A549 (cell line): ENCODE data around the gene FAAH. TPM values are rescaled to one million over a fixed set of nuclear protein-coding genes. Genes with fewer than 3 reads are reported as not detected.
A peak's percentile ranks its signal among the peaks of the same experiment; 100 is the strongest.

Source experiments
- ATAC-seq, 2 experiments: fragments of 200-7000 bp in 1 of 2; fragments of >200 bp in 1 of 2; cut with Nextera tagmentation in 1 of 2; cut with Tn5 transposase in 1 of 2; 3 replicates each; pipeline versions ENCODE4 v1.8.0 to v1.9.1; 2018 to 2020; ENCODE audit warnings: mild to moderate bottlenecking in 1 of 2, moderate library complexity in 1 of 2
- CTCF ChIA-PET: fragments of 300-600 bp; sonication (Branson Sonifier 250); formaldehyde crosslinking; extraction: SDS; loops from one replicate; lab custom pipeline; 2021; ENCODE audit warnings: antibody characterized with exemption, inconsistent platforms; lab: Yijun Ruan, JAX
- POLR2A ChIA-PET: fragments of 350-600 bp; formaldehyde crosslinking; extraction: SDS; loops from one replicate; lab custom pipeline; 2021; ENCODE audit warnings: antibody characterized with exemption, inconsistent platforms; lab: Yijun Ruan, JAX
- DNase-seq, 2 experiments: peaks; one replicate each; pipeline versions ENCODE4 v3.0.0 to v3.0.0-alpha.2; 2011 to 2016; ENCODE audit warnings: low read depth in 1 of 2, low spot score in 1 of 2
- FAIRE-seq: peaks from 2 replicates; lab custom pipeline; 2011; peaks lifted over from hg19 to GRCh38; lab: Jason Lieb, UNC
- H3K27ac ChIP-seq, 2 experiments: fragments of >200 bp; sonication (Bioruptor Twin); formaldehyde crosslinking; 3 replicates each; pipeline ENCODE4 v1.5.1; 2016 to 2017
- H3K4me1 ChIP-seq: fragments of >200 bp; sonication (Bioruptor Twin); formaldehyde crosslinking; 3 replicates; pipeline ENCODE4 v1.6.1; 2016
- H3K4me2 ChIP-seq: fragments of >200 bp; sonication (Bioruptor Twin); formaldehyde crosslinking; 3 replicates; pipeline ENCODE4 v1.6.1; 2016
- H3K4me3 ChIP-seq: fragments of >200 bp; sonication (Bioruptor Twin); formaldehyde crosslinking; 3 replicates; pipeline ENCODE4 v1.5.1; 2016
- H3K9me3 ChIP-seq: fragments of >200 bp; sonication (Bioruptor Twin); formaldehyde crosslinking; 3 replicates; pipeline ENCODE4 v1.6.1; 2016
- CBX2 ChIP-seq: fragments of 200-600 bp; sonication (generic); IDR thresholded peaks from 2 replicates; pipeline ENCODE4 v1.6.1; 2016; ENCODE audit warnings: low read depth, mild to moderate bottlenecking, borderline replicate concordance
- CBX8 ChIP-seq: fragments of 200-600 bp; sonication (generic); IDR thresholded peaks from 2 replicates; pipeline ENCODE4 v1.6.1; 2016
- CEBPB ChIP-seq, 2 experiments: fragments of >200 bp in 1 of 2; sonication (Bioruptor Twin) in 1 of 2; formaldehyde crosslinking in 1 of 2; IDR thresholded peaks; 2 replicates each; pipeline ENCODE4 v1.6.1; 2012 to 2016
- CHD2 ChIP-seq: fragments of 150-350 bp; IDR thresholded peaks from 2 replicates; pipeline ENCODE4 v1.6.1; 2014; ENCODE audit warnings: low read length; ENCODE audit not compliant: partially characterized antibody
- CHD4 ChIP-seq: fragments of 200-600 bp; sonication (generic); IDR thresholded peaks from 2 replicates; pipeline ENCODE4 v1.6.1; 2016; ENCODE audit warnings: antibody characterized with exemption, mild to moderate bottlenecking, borderline replicate concordance
- EHF ChIP-seq: fragments of 250-450 bp; sonication (Bioruptor Pico); IDR thresholded peaks from 2 replicates; pipeline ENCODE4 v1.5.0; 2020; ENCODE audit warnings: mild to moderate bottlenecking
- EHMT2 ChIP-seq: fragments of 200-600 bp; sonication (generic); IDR thresholded peaks from 2 replicates; pipeline ENCODE4 v1.6.1; 2016; ENCODE audit warnings: antibody characterized with exemption, low read depth, mild to moderate bottlenecking, moderate library complexity
- EP300 ChIP-seq, 2 experiments: fragments of >200 bp; sonication (Bioruptor Twin); formaldehyde crosslinking; IDR thresholded peaks; 2 replicates in 1 of 2; 3 replicates in 1 of 2; pipeline ENCODE4 v1.6.1; 2016 to 2017
- FOSB ChIP-seq: fragments of 250-450 bp; sonication (Bioruptor Pico); IDR thresholded peaks from 2 replicates; pipeline ENCODE4 v1.5.0; 2020; ENCODE audit warnings: mild to moderate bottlenecking, moderate library complexity
- FOSL2 ChIP-seq, 2 experiments: fragments of 450-650 bp in 1 of 2; fragments of >200 bp in 1 of 2; sonication (Bioruptor Twin) in 1 of 2; formaldehyde crosslinking; IDR thresholded peaks; 2 replicates each; pipeline versions ENCODE4 v1.5.0 to v1.6.1; 2016 to 2020; ENCODE audit warnings: mild to moderate bottlenecking in 1 of 2, moderate library complexity in 1 of 2
- FOXS1 ChIP-seq: fragments of 250-450 bp; sonication (Bioruptor Pico); IDR thresholded peaks from 2 replicates; pipeline ENCODE4 v1.5.0; 2020; ENCODE audit warnings: mild to moderate bottlenecking, moderate library complexity
- GATA3 ChIP-seq: IDR thresholded peaks from 2 replicates; pipeline ENCODE4 v1.6.1; 2012; ENCODE audit warnings: borderline replicate concordance
- HDAC2 ChIP-seq: fragments of 200-600 bp; sonication (generic); IDR thresholded peaks from 2 replicates; pipeline ENCODE4 v1.6.1; 2016
- HES2 ChIP-seq: fragments of >200 bp; sonication (Bioruptor Twin); formaldehyde crosslinking; IDR thresholded peaks from 2 replicates; pipeline ENCODE4 v1.6.1; 2016
- HMGXB4 ChIP-seq: fragments of 250-450 bp; sonication (Bioruptor Pico); IDR thresholded peaks from 2 replicates; pipeline ENCODE4 v1.5.0; 2021; ENCODE audit warnings: mild to moderate bottlenecking, moderate library complexity, borderline replicate concordance
- HOXB13 ChIP-seq: fragments of 250-450 bp; sonication (Bioruptor Pico); IDR thresholded peaks from 2 replicates; pipeline ENCODE4 v1.5.0; 2020; ENCODE audit warnings: low read depth, mild to moderate bottlenecking, moderate library complexity
- HOXB5 ChIP-seq: fragments of 250-450 bp; sonication (Bioruptor Pico); IDR thresholded peaks from 2 replicates; pipeline ENCODE4 v1.5.0; 2020; ENCODE audit warnings: mild to moderate bottlenecking, moderate library complexity
- JUN ChIP-seq, 2 experiments: fragments of >200 bp; sonication (Bioruptor Twin); formaldehyde crosslinking; IDR thresholded peaks; 2 replicates in 1 of 2; 3 replicates in 1 of 2; pipeline ENCODE4 v1.6.1; 2016 to 2017
- JUNB ChIP-seq: fragments of >200 bp; sonication (Bioruptor Twin); formaldehyde crosslinking; IDR thresholded peaks from 2 replicates; pipeline ENCODE4 v1.6.1; 2016
- KDM1A ChIP-seq: fragments of 200-600 bp; sonication (generic); IDR thresholded peaks from 2 replicates; pipeline ENCODE4 v1.6.1; 2016; ENCODE audit warnings: low read depth, mild to moderate bottlenecking
- KDM5A ChIP-seq: fragments of 200-600 bp; sonication (generic); IDR thresholded peaks from 2 replicates; pipeline ENCODE4 v1.6.1; 2016; ENCODE audit warnings: antibody characterized with exemption, mild to moderate bottlenecking
- MAFK ChIP-seq: fragments of 450-650 bp; IDR thresholded peaks from 2 replicates; pipeline ENCODE4 v1.6.1; 2014; ENCODE audit not compliant: partially characterized antibody
- NFE2L2 ChIP-seq: fragments of 150-350 bp; conservative IDR thresholded peaks from 2 replicates; pipeline ENCODE4 v1.6.1; 2014; ENCODE audit warnings: low read length
- REST ChIP-seq: fragments of 200-600 bp; sonication (generic); IDR thresholded peaks from 2 replicates; pipeline ENCODE4 v1.6.1; 2016; ENCODE audit warnings: antibody characterized with exemption, mild to moderate bottlenecking, moderate library complexity
- RNF2 ChIP-seq: fragments of 200-600 bp; sonication (generic); IDR thresholded peaks from 2 replicates; pipeline ENCODE4 v1.6.1; 2016; ENCODE audit warnings: low read depth, mild to moderate bottlenecking, antibody characterized with exemption, moderate library complexity, borderline replicate concordance
- SREBF2 ChIP-seq: fragments of 450-650 bp; IDR thresholded peaks from 2 replicates; pipeline ENCODE4 v1.6.1; 2014; ENCODE audit warnings: mild to moderate bottlenecking, moderate library complexity
- ZC3H11A ChIP-seq: fragments of 450-650 bp; IDR thresholded peaks from 2 replicates; pipeline ENCODE4 v1.6.1; 2014; ENCODE audit warnings: antibody characterized with exemption, mild to moderate bottlenecking
- ZNF302 ChIP-seq: fragments of 250-450 bp; sonication (Bioruptor Pico); IDR thresholded peaks from 2 replicates; pipeline ENCODE4 v1.9.0; 2021; ENCODE audit warnings: inconsistent platforms, mild to moderate bottlenecking, moderate library complexity
- ZSCAN20 ChIP-seq: fragments of 250-450 bp; sonication (Bioruptor Pico); IDR thresholded peaks from 2 replicates; pipeline ENCODE4 v1.8.0; 2022; ENCODE audit warnings: mild to moderate bottlenecking, moderate library complexity
- WGBS: methylation state at CpG from one replicate; pipeline ENCODE4 v1.1.6; 2017; ENCODE audit errors: missing lambda C conversion rate; 5-methylcytosine and 5-hydroxymethylcytosine counted together
- polyA plus RNA-seq, 4 experiments: library from polyadenylated mRNA; depleted of rRNA in 3 of 4; stranded (reverse); fragments of >200 nt; fragmentation: RNase III in 1 of 4; extraction: RNeasy Plus Mini Kit Qiagen cat#74134 plus additional on column Dnase treatment in 1 of 4; gene quantifications; 2 replicates in 3 of 4; 3 replicates in 1 of 4; pipeline ENCODE4 v1.2.3, GENCODE V29; 2011 to 2017

FAAH gene
- polyA plus RNA-seq, 2 of the 4 experiments (the other 2 are of a cell fraction), result 1.2 to 1.3 TPM

- ChIA-PET POLR2A (no interaction called here), CTCF (interaction anchor here (0.7 to 1.8 kb wide), 5 partner anchors 12 to 76 kb away, joined by 3 to 7 read pairs (median 3); a partner anchor contains a TSS)
- DNase-seq, result no peak
- H3K4me1 ChIP-seq, result no peaks in the 10 kb centered on the region
- no peak for FAIRE-seq
- ATAC-seq, result no peak
- no peak overlapping the region for H3K27ac ChIP-seq
- no peak overlapping the region for H3K4me2 ChIP-seq
- H3K9me3 ChIP-seq, result no peaks in the 10 kb centered on the region
- 53% methylated on average over 7 of the region's 7 CpGs for WGBS
- H3K4me3 ChIP-seq, result no peak overlapping the region
- TF ChIP-seq CHD2 (no peak), MAFK (no peak), KDM1A (no peak), HDAC2 (no peak), HMGXB4 (CRISPR knock-in tag) (no peak), EP300 (IDR thresholded peaks at IDR 0.05) (no peak), HOXB13 (CRISPR knock-in tag) (no peak), ZNF302 (CRISPR knock-in tag) (no peak), CHD4 (no peak), JUNB (no peak), EHMT2 (no peak), KDM5A (no peak), JUN (IDR thresholded peaks at IDR 0.05) (no peak), ZC3H11A (no peak), RNF2 (no peak), ZSCAN20 (CRISPR knock-in tag) (no peak), CEBPB (IDR thresholded peaks at IDR 0.05) (no peak), FOSL2 (IDR thresholded peaks at IDR 0.05) (no peak), FOSL2 (CRISPR knock-in tag; IDR thresholded peaks at IDR 0.05) (no peak)
- TF ChIP-seq, all 56 proteins: peak for 0
These were observed 64.7 kb downstream of the FAAH start for GRCh38 chr1:46458846-46459245.

- TF ChIP-seq EHF (CRISPR knock-in tag), result no peak
- no peak for TF ChIP-seq FOXS1 (CRISPR knock-in tag)
- TF ChIP-seq HOXB5 (CRISPR knock-in tag), result no peak
- DNase-seq (no peak), FAIRE-seq (no peak), ATAC-seq (peak in 1 of 2 experiments; percentile 20; a peak in 1 of 6 replicates)
- POLR2A ChIA-PET, result no interaction called here
- Histone ChIP-seq H3K4me2 (no peak overlapping the region), H3K4me1 (no peaks in the 10 kb centered on the region), H3K27ac (no peak overlapping the region), H3K9me3 (no peaks in the 10 kb centered on the region), H3K4me3 (no peak overlapping the region)
- WGBS, result 33% methylated on average over 1 of the region's 8 CpGs
- CTCF ChIA-PET, result interaction anchor here (0.7 to 1.1 kb wide), 4 partner anchors 12 to 76 kb away, joined by 3 to 4 read pairs (median 3); a partner anchor contains a TSS
These were observed 65.2 kb downstream of the FAAH start for GRCh38 chr1:46459315-46459714.

- Histone ChIP-seq H3K27ac (no peak overlapping the region), H3K4me2 (no peak overlapping the region), H3K9me3 (no peaks in the 10 kb centered on the region), H3K4me3 (no peak overlapping the region), H3K4me1 (no peaks in the 10 kb centered on the region)
- CTCF ChIA-PET, result interaction anchor here (0.6 to 1.6 kb wide), 3 partner anchors 14 to 857 kb away, joined by 3 to 6 read pairs (median 5); no protein-coding TSS in a partner anchor
- ATAC-seq (no peak), FAIRE-seq (no peak), DNase-seq (no peak)
- WGBS, result 51% methylated on average over 6 of the region's 11 CpGs
- POLR2A ChIA-PET, result no interaction called here
- TF ChIP-seq HES2 (no peak), FOXS1 (CRISPR knock-in tag) (no peak), FOSL2 (IDR thresholded peaks at IDR 0.05) (no peak), FOSL2 (CRISPR knock-in tag; IDR thresholded peaks at IDR 0.05) (no peak), CEBPB (IDR thresholded peaks at IDR 0.05) (no peak), REST (no peak), CBX8 (no peak), HDAC2 (no peak), FOSB (CRISPR knock-in tag) (no peak), CBX2 (no peak), GATA3 (no peak), SREBF2 (no peak), EHMT2 (no peak), NFE2L2 (no peak)
These were observed 67.1 kb downstream of the FAAH start for GRCh38 chr1:46461017-46461808.
